SK-N-SH treated with all-trans-retinoic acid at 6 μM for 48 hours (cell line): ENCODE results near the gene RNF157.

Source experiments
- ATAC-seq: fragments of 200-7000 bp; cut with Tn5 transposase; 3 replicates; pipeline ENCODE4 v1.9.1; 2020; ENCODE audit warnings: mild to moderate bottlenecking, moderate library complexity
- ARNTL ChIP-seq: fragments of 450-650 bp; formaldehyde crosslinking; IDR thresholded peaks from 2 replicates; pipeline ENCODE4 v1.5.0; 2020; ENCODE audit warnings: low read depth, mild to moderate bottlenecking, moderate library complexity, borderline replicate concordance
- BACH2 ChIP-seq: fragments of 250-450 bp; sonication (Bioruptor Pico); IDR thresholded peaks from 2 replicates; pipeline ENCODE4 v1.9.0; 2021; ENCODE audit warnings: mild to moderate bottlenecking, borderline replicate concordance
- CSDC2 ChIP-seq: fragments of 250-450 bp; sonication (Bioruptor Pico); IDR thresholded peaks from 2 replicates; pipeline ENCODE4 v1.5.0; 2020; ENCODE audit warnings: mild to moderate bottlenecking, moderate library complexity
- ESRRG ChIP-seq: fragments of 250-450 bp; sonication (Bioruptor Pico); IDR thresholded peaks from 2 replicates; pipeline ENCODE4 v1.6.1; 2021; ENCODE audit warnings: mild to moderate bottlenecking
- GLIS3 ChIP-seq: fragments of 250-450 bp; sonication (Bioruptor Pico); IDR thresholded peaks from 2 replicates; pipeline ENCODE4 v1.5.0; 2020; ENCODE audit warnings: mild to moderate bottlenecking, moderate library complexity
- ISL1 ChIP-seq: fragments of 250-450 bp; sonication (Bioruptor Pico); IDR thresholded peaks from 2 replicates; pipeline ENCODE4 v2.1.2; 2022; ENCODE audit warnings: mild to moderate bottlenecking, moderate library complexity
- OSR1 ChIP-seq: fragments of 250-450 bp; sonication (Bioruptor Pico); IDR thresholded peaks from 2 replicates; pipeline ENCODE4 v1.8.0; 2022; ENCODE audit warnings: moderate library complexity, mild to moderate bottlenecking, inconsistent platforms
- RARB ChIP-seq: fragments of 250-450 bp; sonication (Bioruptor Pico); IDR thresholded peaks from 2 replicates; pipeline ENCODE4 v1.8.0; 2021; ENCODE audit warnings: mild to moderate bottlenecking, moderate library complexity
- SNAI2 ChIP-seq: fragments of 250-450 bp; sonication (Bioruptor Pico); IDR thresholded peaks from 2 replicates; pipeline ENCODE4 v1.5.0; 2020; ENCODE audit warnings: mild to moderate bottlenecking, moderate library complexity
- TCF4 ChIP-seq: fragments of 250-450 bp; sonication (Bioruptor Pico); IDR thresholded peaks from 2 replicates; pipeline ENCODE4 v1.8.0; 2021; ENCODE audit warnings: mild to moderate bottlenecking, moderate library complexity, borderline replicate concordance
- TOX ChIP-seq: fragments of 250-450 bp; sonication (Bioruptor Pico); IDR thresholded peaks from 2 replicates; pipeline ENCODE4 v1.8.0; 2021; ENCODE audit warnings: mild to moderate bottlenecking, moderate library complexity, borderline replicate concordance
- ZC3H10 ChIP-seq: fragments of 250-450 bp; sonication (Bioruptor Pico); IDR thresholded peaks from 2 replicates; pipeline ENCODE4 v1.5.1; 2021; ENCODE audit warnings: mild to moderate bottlenecking, moderate library complexity
- ZFP3 ChIP-seq: fragments of 250-450 bp; sonication (Bioruptor Pico); IDR thresholded peaks from 2 replicates; pipeline ENCODE4 v1.5.0; 2020; ENCODE audit warnings: mild to moderate bottlenecking, moderate library complexity
- ZFP30 ChIP-seq: fragments of 450-650 bp; formaldehyde crosslinking; IDR thresholded peaks from 2 replicates; pipeline ENCODE4 v1.5.0; 2022; ENCODE audit warnings: mild to moderate bottlenecking, moderate library complexity
- ZNF565 ChIP-seq: fragments of 450-650 bp; formaldehyde crosslinking; conservative IDR thresholded peaks from 2 replicates; pipeline ENCODE4 v1.5.0; 2020; ENCODE audit warnings: low read depth, mild to moderate bottlenecking, moderate library complexity
- ZNF70 ChIP-seq: fragments of 450-650 bp; formaldehyde crosslinking; IDR thresholded peaks from 2 replicates; pipeline ENCODE4 v1.5.0; 2020; ENCODE audit warnings: mild to moderate bottlenecking, moderate library complexity
- ZNF8 ChIP-seq: fragments of 450-650 bp; formaldehyde crosslinking; IDR thresholded peaks from 2 replicates; pipeline ENCODE4 v1.5.0; 2020; ENCODE audit warnings: mild to moderate bottlenecking, moderate library complexity
- TF ChIP-seq, protein P1 (sequence below): fragments of 250-450 bp; sonication (Bioruptor Pico); IDR thresholded peaks from 2 replicates; pipeline ENCODE4 v1.5.1; 2021; ENCODE audit warnings: mild to moderate bottlenecking, moderate library complexity
- TF ChIP-seq, protein P2 (sequence below): fragments of 250-450 bp; sonication (Bioruptor Pico); IDR thresholded peaks from 2 replicates; pipeline ENCODE4 v1.5.1; 2020; ENCODE audit warnings: low read depth, mild to moderate bottlenecking, moderate library complexity
- TF ChIP-seq, protein P3 (sequence below): fragments of 250-450 bp; sonication (Bioruptor Pico); IDR thresholded peaks from 2 replicates; pipeline ENCODE4 v1.5.0; 2020; ENCODE audit warnings: mild to moderate bottlenecking, moderate library complexity
- TF ChIP-seq, protein P4 (sequence below): fragments of 250-450 bp; sonication (Bioruptor Pico); IDR thresholded peaks from 2 replicates; pipeline ENCODE4 v1.8.0; 2020; ENCODE audit warnings: mild to moderate bottlenecking, moderate library complexity, borderline replicate concordance

The RNF157 gene

DNA sequence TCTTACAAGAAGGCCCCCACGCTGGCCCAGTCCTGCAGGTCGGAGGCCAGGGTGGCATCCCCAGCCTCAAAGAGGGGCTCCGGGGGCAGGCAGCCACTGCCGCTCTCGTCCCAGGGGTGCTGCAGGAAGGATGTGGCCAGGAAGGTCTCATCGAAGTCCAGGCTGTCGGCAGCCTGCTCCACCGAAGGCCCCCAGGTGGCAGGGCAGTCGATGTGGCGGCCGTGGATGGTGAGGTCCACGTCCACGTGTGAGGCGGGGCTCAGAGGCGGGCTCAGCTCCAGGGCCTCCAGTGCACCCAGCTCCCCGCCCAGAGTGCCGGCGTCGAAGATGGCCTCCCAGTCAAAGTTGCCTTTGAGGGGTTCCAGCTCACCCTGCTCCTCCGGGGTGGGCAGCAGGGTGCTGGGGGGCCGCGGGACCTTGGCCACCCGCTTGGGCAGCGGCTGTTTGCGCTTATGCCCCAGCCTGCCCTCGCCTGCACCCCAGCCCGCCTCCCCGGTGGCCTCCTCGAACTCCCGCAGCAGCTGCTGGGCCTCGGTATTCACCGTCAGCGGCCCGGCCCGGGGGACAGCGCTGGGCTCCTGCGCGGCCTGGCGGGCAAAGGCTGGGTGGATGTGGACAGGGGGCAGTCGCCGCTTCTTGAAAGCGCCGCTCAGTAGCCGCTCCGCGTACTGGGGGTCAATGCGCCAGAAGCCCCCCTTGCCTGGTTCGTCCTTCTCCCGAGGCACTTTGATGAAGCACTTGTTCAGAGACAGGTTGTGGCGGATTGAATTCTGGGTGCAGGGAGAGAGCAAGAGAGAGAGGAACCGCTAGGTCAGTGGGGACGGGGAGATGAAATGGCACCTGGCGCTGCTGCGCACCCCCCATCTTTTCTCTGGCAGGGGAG is 102.7 kb downstream of the RNF157 start:
- no peak for TF ChIP-seq TOX (CRISPR knock-in tag)
- TF ChIP-seq TCF4 (CRISPR knock-in tag), result no peak
- TF ChIP-seq RARB, result no peak
- no peak for TF ChIP-seq SNAI2 (CRISPR knock-in tag)
- TF ChIP-seq ISL1 (CRISPR knock-in tag), result no peak
- TF ChIP-seq ZC3H10 (CRISPR knock-in tag), result no peak
- TF ChIP-seq ARNTL (CRISPR knock-in tag), result no peak
- TF ChIP-seq GLIS3 (CRISPR knock-in tag), result no peak
- TF ChIP-seq, protein P1, sequence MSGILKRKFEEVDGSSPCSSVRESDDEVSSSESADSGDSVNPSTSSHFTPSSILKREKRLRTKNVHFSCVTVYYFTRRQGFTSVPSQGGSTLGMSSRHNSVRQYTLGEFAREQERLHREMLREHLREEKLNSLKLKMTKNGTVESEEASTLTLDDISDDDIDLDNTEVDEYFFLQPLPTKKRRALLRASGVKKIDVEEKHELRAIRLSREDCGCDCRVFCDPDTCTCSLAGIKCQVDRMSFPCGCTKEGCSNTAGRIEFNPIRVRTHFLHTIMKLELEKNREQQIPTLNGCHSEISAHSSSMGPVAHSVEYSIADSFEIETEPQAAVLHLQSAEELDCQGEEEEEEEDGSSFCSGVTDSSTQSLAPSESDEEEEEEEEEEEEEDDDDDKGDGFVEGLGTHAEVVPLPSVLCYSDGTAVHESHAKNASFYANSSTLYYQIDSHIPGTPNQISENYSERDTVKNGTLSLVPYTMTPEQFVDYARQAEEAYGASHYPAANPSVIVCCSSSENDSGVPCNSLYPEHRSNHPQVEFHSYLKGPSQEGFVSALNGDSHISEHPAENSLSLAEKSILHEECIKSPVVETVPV, result no peak
- ATAC-seq, result no peak

DNA sequence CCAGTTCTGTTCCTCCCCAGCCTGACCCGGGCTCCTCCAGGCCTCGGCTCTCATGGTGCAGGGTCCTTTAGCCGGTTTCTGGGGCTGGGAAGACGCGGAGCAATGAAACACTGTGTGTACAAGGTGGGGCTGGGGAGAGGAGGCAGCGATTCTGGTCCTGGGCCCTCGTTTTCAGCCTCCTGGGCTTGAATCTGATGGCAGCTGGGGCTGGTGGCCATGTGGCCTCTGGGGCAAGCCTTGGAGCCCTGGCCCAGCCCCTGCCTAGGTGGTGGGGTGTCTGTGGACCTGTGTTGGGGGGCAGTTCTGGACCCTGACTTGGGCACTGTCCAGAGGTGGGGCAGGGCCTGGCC is 103.3 kb downstream of the RNF157 start:
- TF ChIP-seq ARNTL (CRISPR knock-in tag) (no peak), RARB (no peak), SNAI2 (CRISPR knock-in tag) (no peak), GLIS3 (CRISPR knock-in tag) (no peak), TCF4 (CRISPR knock-in tag) (no peak), ZC3H10 (CRISPR knock-in tag) (no peak), ZFP3 (CRISPR knock-in tag) (no peak), ISL1 (CRISPR knock-in tag) (no peak), BACH2 (CRISPR knock-in tag) (no peak), ZFP30 (CRISPR knock-in tag) (no peak), ZNF8 (no peak), ZNF565 (CRISPR knock-in tag) (no peak), ESRRG (CRISPR knock-in tag) (no peak)
- TF ChIP-seq, protein P2, sequence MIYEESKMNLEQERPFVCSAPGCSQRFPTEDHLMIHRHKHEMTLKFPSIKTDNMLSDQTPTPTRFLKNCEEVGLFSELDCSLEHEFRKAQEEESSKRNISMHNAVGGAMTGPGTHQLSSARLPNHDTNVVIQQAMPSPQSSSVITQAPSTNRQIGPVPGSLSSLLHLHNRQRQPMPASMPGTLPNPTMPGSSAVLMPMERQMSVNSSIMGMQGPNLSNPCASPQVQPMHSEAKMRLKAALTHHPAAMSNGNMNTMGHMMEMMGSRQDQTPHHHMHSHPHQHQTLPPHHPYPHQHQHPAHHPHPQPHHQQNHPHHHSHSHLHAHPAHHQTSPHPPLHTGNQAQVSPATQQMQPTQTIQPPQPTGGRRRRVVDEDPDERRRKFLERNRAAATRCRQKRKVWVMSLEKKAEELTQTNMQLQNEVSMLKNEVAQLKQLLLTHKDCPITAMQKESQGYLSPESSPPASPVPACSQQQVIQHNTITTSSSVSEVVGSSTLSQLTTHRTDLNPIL (CRISPR knock-in tag), result no peak
- TF ChIP-seq, protein P3, sequence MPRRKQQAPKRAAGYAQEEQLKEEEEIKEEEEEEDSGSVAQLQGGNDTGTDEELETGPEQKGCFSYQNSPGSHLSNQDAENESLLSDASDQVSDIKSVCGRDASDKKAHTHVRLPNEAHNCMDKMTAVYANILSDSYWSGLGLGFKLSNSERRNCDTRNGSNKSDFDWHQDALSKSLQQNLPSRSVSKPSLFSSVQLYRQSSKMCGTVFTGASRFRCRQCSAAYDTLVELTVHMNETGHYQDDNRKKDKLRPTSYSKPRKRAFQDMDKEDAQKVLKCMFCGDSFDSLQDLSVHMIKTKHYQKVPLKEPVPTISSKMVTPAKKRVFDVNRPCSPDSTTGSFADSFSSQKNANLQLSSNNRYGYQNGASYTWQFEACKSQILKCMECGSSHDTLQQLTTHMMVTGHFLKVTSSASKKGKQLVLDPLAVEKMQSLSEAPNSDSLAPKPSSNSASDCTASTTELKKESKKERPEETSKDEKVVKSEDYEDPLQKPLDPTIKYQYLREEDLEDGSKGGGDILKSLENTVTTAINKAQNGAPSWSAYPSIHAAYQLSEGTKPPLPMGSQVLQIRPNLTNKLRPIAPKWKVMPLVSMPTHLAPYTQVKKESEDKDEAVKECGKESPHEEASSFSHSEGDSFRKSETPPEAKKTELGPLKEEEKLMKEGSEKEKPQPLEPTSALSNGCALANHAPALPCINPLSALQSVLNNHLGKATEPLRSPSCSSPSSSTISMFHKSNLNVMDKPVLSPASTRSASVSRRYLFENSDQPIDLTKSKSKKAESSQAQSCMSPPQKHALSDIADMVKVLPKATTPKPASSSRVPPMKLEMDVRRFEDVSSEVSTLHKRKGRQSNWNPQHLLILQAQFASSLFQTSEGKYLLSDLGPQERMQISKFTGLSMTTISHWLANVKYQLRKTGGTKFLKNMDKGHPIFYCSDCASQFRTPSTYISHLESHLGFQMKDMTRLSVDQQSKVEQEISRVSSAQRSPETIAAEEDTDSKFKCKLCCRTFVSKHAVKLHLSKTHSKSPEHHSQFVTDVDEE, result no peak
- ATAC-seq, result no peak

DNA sequence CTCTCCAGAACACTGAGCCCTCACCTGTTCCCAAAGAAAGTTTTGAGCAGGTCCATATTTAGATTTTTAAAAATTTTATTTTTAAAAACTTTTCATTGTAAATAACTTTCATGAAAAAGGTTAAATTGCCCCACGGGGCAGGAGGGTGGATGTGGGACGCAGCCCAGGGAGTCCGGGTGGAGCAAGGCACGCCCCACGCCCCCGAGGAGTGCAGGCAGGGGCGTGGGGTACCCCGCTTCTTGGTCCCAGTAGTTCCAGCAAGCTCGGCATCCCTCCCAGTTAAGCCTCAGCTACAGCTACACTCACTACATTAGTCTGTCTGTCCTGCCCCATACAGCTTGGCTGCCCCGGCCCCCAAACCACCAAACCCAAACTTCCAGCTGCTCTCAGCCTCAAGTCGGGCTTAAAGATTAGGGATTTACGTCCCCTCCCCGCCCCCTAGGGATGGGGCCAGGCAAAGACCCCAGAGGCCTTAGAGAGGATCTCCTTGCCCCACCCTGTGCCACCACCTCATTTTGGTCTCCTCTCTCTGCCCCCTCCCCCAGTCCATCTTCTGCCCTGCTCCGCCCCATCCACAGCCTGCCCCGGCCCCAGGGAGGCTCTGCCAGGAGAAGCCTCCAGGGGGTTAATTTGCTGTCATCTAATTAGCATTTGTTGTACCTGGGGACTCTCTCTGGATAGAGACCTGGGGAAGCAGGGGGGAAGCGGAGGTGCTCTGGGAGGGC is 103.9 kb downstream of the RNF157 start:
- TF ChIP-seq, protein P1, result no peak
- TF ChIP-seq, protein P2 (CRISPR knock-in tag), result no peak
- TF ChIP-seq CSDC2 (CRISPR knock-in tag) (no peak), OSR1 (CRISPR knock-in tag) (no peak), ZFP30 (CRISPR knock-in tag) (no peak), RARB (no peak), ARNTL (CRISPR knock-in tag) (no peak), BACH2 (CRISPR knock-in tag) (no peak), ZC3H10 (CRISPR knock-in tag) (no peak), ZFP3 (CRISPR knock-in tag) (no peak), ZNF8 (no peak), ZNF70 (no peak), ISL1 (CRISPR knock-in tag) (no peak), SNAI2 (CRISPR knock-in tag) (no peak)
- TF ChIP-seq, protein P3, result no peak
- TF ChIP-seq, protein P4, sequence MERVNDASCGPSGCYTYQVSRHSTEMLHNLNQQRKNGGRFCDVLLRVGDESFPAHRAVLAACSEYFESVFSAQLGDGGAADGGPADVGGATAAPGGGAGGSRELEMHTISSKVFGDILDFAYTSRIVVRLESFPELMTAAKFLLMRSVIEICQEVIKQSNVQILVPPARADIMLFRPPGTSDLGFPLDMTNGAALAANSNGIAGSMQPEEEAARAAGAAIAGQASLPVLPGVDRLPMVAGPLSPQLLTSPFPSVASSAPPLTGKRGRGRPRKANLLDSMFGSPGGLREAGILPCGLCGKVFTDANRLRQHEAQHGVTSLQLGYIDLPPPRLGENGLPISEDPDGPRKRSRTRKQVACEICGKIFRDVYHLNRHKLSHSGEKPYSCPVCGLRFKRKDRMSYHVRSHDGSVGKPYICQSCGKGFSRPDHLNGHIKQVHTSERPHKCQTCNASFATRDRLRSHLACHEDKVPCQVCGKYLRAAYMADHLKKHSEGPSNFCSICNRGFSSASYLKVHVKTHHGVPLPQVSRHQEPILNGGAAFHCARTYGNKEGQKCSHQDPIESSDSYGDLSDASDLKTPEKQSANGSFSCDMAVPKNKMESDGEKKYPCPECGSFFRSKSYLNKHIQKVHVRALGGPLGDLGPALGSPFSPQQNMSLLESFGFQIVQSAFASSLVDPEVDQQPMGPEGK (CRISPR knock-in tag), result no peak
- ATAC-seq, result no peak
